Mesothelial cell of epicardium (in vitro differentiated cells): ENCODE data around the gene ADI1. TPM values are rescaled to one million over a fixed set of nuclear protein-coding genes. Genes with fewer than 3 reads are reported as not detected.

Experiments
- DNase-seq, 2 experiments: peaks; one replicate each; pipeline ENCODE4 v3.0.0; 2021; ENCODE audit warnings: low spot score in 2 of 2; ENCODE audit not compliant: unreplicated experiment in 2 of 2
- H3K27ac Mint-ChIP-seq: 2 replicates; pipeline ENCODE4 v1.8.0; 2021; ENCODE audit warnings: mixed read lengths
- H3K27me3 Mint-ChIP-seq: 2 replicates; pipeline ENCODE4 v1.8.0; 2021; ENCODE audit warnings: low read depth, mixed read lengths
- H3K36me3 Mint-ChIP-seq: 2 replicates; pipeline ENCODE4 v1.8.0; 2021; ENCODE audit warnings: mixed read lengths
- H3K4me1 Mint-ChIP-seq: 2 replicates; pipeline ENCODE4 v1.8.0; 2021; ENCODE audit warnings: mixed read lengths
- H3K4me3 Mint-ChIP-seq: 2 replicates; pipeline ENCODE4 v1.8.0; 2021; ENCODE audit warnings: mild to moderate bottlenecking, moderate library complexity, mixed read lengths
- H3K9me3 Mint-ChIP-seq: 2 replicates; pipeline ENCODE4 v1.8.0; 2021; ENCODE audit warnings: mixed read lengths
- CTCF ChIP-seq: fragments of 200-600 bp; sonication (generic); IDR thresholded peaks from one replicate; pipeline ENCODE4 v1.5.0; 2021; ENCODE audit warnings: antibody characterized with exemption; ENCODE audit not compliant: unreplicated experiment
- total RNA-seq: library from RNA; stranded (reverse); gene quantifications from 3 replicates; pipeline ENCODE4 v1.2.1, GENCODE V29; 2021

The ADI1 gene
- total RNA-seq, 1 donor from 2014 or later: 16.6 TPM

- Mint-ChIP-seq H3K27me3 (no peaks in the 10 kb centered on the region), H3K9me3 (no peaks in the 10 kb centered on the region), H3K4me3 (no peak overlapping the region), H3K27ac (no peak overlapping the region), H3K36me3 (peaks cover 10% of the 10 kb centered on the region), H3K4me1 (peaks cover 17% of the 10 kb centered on the region)
- TF ChIP-seq CTCF: no peak
- no peak for DNase-seq
Observed at GRCh38 chr2:3491716-3492474, 27.4 kb downstream of the ADI1 start.

GRCh38 chr2:3491306-3491705 lies 28.0 kb downstream of the ADI1 start:
- no peaks in the 10 kb centered on the region for H3K9me3 Mint-ChIP-seq
- TF ChIP-seq CTCF: no peak
- peaks cover 9% of the 10 kb centered on the region for H3K36me3 Mint-ChIP-seq
- H3K4me1 Mint-ChIP-seq: peaks cover 17% of the 10 kb centered on the region
- no peaks in the 10 kb centered on the region for H3K27me3 Mint-ChIP-seq
- H3K27ac Mint-ChIP-seq: no peak overlapping the region
- no peak overlapping the region for H3K4me3 Mint-ChIP-seq
- no peak for DNase-seq

GRCh38 chr2:3490191-3491170 lies 28.9 kb downstream of the ADI1 start:
- Mint-ChIP-seq H3K4me3 (no peak overlapping the region), H3K9me3 (peaks cover 2% of the 10 kb centered on the region), H3K27me3 (no peaks in the 10 kb centered on the region), H3K27ac (no peak overlapping the region), H3K36me3 (peaks cover 8% of the 10 kb centered on the region), H3K4me1 (peaks cover 17% of the 10 kb centered on the region)
- TF ChIP-seq CTCF: no peak
- no peak for DNase-seq

- H3K27me3 Mint-ChIP-seq: no peaks in the 10 kb centered on the region
Observed at GRCh38 chr2:3489764-3490115, 29.6 kb downstream of the ADI1 start.

More at GRCh38 chr2:3489764-3490115, 29.6 kb downstream of the ADI1 start:
- no peak for DNase-seq
- H3K4me1 Mint-ChIP-seq: peaks cover 17% of the 10 kb centered on the region
- no peak for TF ChIP-seq CTCF
- H3K27ac Mint-ChIP-seq: no peak overlapping the region
- no peak overlapping the region for H3K4me3 Mint-ChIP-seq
- H3K9me3 Mint-ChIP-seq: peaks cover 4% of the 10 kb centered on the region
- peaks cover 11% of the 10 kb centered on the region for H3K36me3 Mint-ChIP-seq
